ENCODE data around the gene B3GNT7.
"Not testable (repeated sequence)": the region's sequence is repeated elsewhere in the genome, so short reads cannot be mapped to it uniquely, and the experiment has no call there.

B3GNT7 gene

DNA sequence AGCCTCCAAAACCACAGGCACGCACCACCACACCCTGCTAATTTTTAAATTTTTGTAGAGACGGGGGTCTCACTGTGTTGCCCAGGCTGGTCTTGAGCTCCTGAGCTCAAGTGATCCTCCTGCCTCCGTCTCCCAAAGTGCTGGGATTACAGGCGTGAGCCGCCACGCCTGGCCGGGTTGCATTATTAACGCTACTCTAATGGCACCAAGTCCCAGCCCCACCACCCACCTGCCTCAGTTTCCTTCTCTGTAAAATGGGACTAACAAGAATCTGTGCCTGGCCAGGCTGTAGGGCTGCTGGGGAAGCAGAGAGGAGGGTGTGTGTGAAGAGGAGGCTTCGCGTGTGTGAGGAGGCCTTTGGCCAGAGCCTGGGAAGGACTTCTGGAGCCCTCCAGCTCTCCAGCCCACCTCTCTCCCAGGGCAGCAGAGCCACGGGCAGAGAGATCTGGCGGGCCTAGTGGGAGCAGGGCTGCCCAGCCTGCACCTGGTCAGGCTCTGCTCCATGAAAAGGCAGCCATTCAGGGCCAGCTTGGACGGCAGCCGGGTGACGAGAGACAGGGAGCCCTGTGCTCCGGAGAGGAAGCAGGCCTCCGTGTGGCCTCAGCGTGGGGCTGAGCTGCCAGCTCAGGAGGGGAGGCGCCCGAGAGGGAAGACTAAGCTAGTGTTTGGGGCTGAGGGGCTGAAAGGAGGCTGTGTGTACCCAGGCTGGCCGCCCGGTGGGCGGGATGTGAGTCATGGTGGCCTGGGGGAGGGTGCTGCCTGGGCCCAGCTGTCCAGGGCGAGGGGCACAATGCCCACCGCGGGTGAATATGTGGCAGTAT, 7.4 kb upstream of the B3GNT7 start:
- no peak for DNase-seq

DNA sequence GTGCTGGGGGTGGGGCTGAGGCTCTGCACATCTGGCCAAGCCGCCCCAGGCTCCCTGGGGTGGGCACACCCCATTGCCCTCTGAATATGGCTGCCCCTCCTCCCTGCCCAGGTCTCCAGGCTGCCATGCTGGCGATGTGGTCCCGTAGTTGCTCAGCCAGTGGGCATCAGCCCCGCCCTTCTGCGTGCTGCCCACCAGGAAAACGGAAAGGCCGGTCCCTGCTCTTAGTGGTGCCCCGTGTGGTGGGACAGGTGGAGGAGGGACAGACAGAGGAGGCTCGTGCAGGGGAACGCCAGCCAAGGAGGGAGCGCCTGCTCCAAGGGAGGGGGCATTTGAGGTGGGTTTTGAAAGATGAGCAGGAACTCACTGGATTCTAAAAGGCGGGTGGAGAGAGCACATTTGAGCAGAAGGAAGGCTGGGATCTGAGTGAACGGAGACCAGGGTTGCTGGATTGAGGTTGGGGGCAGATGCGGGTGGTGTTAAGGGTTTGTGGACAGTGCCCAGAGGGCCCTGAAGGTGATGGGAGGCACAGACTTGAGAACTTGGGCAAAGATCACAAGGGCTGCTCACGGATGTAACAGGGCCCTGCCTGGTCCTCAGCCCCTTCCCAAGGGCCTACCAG, 6.7 kb upstream of the B3GNT7 start:
- no peak for DNase-seq

DNA sequence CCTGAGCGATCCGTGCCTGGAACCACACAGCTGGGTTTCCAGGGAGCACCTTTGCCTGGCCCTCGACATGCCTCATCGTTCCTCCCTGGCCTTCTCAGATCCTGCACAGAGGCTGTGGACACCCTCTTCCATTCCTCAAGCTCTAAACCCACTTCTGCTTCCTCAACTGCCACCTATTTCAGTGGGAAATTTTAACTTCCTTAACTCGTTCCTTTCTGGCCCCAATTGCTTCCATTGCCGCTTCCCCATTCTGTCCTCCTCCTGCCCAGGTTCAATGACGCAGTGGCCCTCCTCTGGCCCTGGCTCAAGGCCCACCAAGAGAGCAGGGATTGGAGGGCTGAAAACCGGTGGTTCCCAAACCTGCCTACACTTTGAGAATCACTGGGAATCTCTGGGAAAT, 4.8 kb upstream of the B3GNT7 start:
- DNase-seq = no peak

DNA sequence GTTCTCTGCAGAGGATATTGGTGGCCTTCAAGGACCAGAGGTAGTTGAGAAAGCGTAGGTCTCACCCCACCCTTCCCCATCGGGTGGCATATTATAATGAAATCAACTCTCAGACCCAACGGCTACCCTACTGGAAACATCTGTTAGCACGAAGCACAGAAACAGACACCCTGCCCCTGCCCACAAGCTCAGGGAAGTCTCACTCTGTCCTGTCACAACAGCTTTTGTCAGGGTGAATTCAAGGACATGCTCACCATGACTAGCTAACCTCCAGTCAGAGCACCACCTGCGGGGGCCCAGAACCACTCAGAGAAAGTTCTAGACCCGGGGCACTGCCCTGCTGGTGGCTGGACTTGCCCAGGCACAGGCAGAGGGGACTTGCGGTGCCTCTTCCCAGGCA, 3.5 kb upstream of the B3GNT7 start:
- DNase-seq = no peak

DNA sequence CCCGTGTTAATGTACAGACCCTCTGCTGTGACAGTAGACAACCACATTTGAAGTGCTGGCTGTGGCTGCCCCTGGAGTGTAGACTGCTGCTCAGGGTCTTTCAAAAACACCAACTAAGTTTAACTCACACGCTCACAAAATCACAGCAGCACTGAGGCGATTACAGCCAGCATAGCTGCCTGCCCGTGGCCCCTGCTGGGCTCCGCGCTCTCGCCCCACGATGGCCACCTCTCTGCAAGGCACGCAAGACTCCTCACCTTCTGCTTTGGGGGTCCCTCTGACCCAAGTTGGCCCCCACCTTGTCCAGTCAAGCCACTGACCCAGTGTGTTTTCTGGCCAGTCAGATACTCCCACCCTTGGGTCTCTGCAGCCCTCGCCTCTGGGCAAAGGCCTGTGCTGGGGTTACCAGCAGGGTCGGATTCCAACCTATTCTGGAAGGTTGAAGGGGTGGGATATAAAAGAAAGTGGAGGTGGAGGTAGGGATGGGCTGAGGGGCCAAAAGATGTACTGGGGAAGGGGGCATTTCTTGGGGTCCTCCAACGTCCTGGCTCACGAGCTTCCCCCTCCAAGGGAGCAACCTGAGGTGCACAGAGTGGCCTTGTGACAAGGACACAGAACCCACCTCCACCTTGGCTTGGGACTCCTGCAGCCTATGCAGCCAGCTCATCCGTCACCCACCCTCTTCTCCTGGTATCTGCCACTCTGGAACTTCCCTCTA, 2.9 kb upstream of the B3GNT7 start:
- DNase-seq = no peak

DNA sequence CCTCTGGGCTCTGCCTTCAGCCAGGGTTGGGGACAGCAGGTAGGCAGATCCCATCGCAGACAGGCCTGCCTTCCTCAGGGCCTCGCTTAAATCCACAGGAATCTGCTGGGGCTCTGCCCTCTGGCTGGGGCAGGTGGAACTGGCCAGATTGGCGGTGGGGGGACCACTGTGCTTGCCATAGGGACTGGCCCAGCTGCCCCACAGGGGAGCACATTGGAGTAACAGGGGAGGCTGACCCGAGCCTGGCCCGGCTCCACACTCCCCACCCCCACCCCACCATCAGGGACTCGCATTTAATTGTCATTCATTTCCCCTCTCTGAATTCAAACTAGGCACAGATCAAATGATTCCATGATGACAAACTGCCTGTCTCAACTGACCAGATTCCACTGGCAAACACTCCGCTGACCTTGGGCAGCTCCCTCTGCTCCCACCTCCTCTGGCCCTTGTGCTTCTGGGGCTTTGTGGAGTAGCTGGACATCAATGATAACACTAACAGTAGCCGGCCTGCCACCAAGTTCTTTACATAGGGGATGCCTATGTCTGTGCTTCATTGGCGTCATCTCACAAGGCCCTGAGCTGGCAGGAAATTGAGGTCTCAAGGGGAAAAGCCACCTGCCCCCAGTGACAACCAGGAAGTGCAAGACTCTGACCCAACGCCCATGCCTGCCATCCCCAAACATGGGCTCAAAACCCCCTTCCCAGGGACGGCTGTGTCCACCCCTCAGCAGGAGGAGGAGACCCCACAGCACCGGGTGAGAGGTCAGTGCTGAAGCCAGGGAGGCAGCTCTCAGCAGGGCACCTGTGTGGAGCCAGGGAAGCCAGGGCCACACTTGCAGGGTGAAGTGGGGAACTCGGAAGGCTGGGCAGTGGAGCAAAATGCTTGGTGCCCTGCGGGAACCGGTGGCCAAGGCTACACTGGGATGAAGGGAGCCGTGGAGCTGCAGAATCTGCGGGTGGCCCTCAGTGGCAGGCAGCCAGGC, 2.1 kb upstream of the B3GNT7 start:
- DNase-seq = no peak

DNA sequence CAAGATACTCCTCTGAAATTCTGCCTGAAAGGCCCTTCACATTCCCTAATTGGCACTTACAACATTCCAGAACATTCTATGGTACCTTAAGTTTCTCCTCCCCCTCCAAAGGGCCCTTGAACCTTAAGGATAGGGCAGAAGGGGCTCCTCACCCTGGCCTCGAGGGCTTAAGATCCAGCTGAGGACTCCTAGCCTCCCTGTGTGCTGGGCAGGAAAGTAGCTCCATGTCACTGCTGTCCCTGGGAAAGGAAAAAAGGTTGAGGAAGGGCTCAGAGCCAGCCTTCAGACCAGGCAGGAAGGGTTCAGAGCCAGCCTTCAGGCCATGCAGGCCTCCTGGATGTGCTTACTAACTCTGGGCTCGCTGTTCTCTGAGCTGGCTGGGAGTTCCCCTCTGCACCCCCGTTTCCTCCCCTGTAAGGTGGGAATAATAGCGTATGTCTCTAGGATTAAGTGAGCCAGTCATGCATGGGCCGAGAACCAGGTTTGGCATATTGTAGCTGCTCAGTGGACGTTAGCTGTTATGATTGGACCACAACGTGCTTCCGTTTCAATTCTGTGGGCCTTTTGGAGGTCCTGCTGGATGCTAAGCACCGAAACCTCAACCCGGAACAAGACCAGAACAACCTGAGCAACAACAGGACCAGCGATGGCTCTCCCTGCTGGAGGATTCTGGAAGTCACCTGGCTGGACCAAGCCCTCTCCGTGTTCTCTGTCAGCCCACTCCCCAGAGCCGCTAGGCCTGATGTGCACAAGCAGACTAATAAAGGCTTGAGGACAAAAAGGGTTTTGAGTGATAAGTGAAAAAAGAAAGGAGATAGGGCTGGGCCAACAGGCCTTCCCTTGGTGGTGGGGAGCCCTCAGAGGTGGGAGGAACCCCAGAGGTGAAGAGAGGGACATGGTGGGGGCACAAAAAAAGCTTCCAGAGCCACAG, 1.0 kb upstream of the B3GNT7 start:
- no peak for DNase-seq

DNA sequence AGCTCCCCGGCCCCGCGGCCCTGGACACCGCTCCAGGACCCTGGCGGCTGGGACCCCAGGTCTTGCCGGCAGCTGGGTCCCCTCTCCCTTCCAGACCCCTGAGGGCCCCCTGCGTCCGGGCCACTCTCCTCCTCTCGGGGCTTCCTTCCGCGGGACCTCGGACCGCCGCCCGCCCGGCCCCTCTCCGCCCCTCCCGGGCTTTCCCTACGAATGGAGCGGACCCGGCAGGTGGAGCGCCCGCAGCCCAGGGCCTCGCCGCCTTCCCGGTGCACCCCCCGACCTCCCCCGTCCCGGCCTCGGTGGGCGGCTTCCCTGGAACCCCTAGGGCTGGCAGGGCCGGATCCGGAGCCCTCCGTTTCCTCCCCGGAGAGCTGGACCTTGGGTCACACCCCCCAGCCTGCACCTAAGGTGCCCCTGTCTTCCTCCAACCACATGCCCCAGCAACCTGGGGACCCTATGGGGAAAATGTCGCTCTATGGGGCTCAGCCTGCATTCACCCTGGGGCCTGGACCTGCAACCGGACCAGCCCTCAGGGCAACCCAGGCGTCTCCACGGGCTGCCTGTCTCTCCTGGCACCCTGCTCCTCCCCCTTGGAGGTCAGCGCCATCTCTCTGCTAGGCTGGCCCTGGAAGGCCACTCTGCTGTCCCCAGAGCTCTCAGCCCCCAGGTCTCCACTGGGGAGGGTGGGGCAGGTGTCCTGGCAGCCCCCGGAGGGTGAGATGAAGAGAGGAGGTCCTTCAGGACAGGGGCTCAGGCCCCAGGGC, 730 bp downstream of the B3GNT7 start:
- DNase-seq = no peak

DNA sequence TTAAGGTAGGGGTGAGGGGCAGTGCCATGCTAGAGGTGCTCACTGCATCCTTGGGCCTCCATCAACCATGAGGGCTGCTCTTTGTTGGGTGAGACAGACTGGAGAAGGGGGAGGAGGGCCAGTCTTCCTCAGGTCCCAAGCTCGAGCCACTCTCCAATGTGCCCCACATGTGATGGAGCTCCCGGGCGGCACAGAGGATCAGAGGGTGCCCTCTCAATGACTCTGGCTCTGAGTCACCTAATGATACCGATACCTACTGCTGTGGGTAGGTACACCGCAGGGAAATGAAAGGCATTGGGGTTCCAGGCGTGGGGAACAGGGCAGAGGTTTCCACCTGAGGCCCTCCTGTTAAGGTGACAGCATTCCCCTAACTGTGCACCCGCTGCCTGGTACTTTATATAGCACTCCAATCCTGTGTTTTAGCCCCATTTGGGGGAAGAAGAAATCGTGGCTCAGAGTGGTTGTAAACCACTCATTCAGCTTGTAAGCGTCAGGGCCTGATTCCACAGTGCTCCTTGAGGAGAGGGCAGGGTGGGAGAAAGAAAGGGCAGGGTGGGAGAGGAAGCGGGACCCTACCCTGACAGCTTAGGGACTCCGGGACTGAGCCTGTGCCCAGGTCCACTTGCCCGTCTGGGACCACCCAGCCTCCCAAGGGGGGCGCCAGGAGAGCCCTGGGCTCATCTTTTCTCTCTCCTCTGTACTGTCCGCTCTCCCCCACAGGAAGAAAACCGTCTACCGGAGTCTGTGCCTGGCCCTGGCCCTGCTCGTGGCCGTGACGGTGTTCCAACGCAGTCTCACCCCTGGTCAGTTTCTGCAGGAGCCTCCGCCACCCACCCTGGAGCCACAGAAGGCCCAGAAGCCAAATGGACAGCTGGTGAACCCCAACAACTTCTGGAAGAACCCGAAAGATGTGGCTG, 1.8 kb downstream of the B3GNT7 start:
- DNase-seq = no peak

DNA sequence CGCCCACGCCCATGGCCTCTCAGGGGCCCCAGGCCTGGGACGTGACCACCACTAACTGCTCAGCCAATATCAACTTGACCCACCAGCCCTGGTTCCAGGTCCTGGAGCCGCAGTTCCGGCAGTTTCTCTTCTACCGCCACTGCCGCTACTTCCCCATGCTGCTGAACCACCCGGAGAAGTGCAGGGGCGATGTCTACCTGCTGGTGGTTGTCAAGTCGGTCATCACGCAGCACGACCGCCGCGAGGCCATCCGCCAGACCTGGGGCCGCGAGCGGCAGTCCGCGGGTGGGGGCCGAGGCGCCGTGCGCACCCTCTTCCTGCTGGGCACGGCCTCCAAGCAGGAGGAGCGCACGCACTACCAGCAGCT, 2.4 kb downstream of the B3GNT7 start:
- no peak for DNase-seq

DNA sequence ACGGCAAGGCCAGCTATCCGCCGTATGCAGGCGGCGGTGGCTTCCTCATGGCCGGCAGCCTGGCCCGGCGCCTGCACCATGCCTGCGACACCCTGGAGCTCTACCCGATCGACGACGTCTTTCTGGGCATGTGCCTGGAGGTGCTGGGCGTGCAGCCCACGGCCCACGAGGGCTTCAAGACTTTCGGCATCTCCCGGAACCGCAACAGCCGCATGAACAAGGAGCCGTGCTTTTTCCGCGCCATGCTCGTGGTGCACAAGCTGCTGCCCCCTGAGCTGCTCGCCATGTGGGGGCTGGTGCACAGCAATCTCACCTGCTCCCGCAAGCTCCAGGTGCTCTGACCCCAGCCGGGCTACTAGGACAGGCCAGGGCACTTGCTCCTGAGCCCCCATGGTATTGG, 3.1 kb downstream of the B3GNT7 start:
- DNase-seq = no peak

DNA sequence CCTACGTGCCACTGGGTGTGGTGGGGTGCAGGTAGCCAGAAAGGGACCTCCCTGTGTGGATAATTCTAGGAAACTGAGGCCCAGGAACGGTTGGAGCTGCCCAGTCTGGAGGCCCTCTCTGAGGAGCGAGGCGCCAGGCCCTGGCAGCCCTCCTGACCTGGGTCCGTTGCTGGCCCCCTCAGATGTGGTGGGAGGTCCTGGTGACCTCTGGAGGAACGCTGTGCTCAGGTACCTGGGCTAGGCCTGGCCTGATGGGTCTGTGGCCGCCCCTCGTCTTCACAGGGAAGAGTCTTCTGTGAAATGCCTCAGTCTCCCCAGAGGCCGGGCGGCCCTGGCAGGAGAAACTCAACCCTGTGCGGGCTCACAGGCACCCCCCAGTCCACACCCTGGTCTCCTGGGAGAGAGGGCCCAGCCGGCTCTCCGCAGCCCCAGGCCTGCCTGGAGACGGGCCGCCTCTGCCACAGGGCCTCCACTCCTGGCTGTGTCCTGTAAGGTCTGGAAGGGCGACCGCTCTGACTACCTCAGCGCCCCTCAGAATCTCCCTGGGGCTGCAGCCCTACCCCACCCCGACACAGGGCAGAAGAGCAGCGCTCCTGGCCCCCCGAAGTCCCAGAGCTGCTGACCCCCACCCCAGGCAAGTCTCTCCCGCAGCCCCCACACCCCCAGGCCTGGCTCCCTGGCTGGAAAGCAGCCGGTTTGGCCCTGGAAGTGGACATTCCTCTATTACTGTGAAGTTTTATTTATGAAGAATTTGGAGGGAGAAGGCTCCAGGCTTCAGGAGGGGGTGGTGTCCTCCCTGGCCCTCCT, 3.7 kb downstream of the B3GNT7 start:
- no peak for DNase-seq

DNA sequence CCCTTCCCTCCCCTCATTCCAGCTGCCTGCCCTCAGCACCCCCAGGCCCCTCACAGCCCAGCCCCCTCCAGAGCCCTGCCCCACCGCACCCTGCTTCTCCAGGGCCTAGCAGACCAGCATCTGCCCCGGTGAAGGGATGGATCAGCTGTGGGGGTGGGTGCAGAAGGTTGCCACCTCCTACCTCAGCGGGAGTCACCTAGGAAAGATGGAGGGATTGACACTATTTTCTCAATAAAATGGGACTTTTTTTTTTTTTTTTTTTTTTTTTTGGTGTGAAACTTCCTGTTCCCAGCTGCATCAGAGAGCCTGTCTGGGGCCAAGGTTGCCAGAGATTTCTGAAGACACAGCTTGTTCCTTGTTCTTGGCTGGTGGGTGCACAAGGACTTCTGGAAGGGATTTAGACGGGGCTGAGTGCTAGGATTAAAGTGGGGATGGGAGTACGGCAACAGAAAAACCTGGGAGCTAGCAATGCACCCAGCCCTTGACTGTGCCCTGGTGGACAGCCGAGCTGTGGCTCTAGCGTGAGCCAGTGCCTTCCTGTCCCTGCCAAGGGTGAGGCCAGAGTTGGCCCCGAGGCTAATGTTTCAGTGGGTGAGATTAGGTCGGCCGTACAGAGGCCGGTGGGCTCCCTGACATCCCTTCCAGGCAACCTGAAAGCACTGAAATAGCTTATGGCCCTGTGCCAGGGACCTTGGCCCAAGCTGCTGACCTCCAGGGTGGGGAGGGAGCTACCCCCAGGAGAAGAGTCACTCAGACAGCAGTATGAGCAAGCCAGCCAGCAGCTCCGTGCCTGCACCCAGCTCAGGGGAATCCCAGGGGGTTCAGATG, 4.6 kb downstream of the B3GNT7 start:
- DNase-seq = no peak

DNA sequence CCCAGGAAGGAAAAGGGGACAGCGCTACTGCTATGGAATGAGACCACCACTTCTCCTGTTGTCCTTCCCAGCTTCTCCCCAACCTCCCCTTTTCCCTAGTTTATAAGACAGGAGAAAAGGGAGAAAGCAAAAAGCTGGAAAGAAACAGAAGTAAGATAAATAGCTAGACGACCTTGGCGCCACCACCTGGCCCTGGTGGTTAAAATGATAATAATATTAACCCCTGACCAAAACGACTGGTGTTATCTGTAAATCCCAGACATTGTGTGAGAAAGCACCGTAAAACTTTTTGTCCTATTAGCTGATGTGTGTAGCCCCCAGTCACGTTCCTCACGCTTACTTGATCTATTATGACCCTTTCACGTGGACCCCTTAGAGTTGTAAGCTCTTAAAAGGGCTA, 5.2 kb downstream of the B3GNT7 start:
- not testable (repeated sequence) for DNase-seq

DNA sequence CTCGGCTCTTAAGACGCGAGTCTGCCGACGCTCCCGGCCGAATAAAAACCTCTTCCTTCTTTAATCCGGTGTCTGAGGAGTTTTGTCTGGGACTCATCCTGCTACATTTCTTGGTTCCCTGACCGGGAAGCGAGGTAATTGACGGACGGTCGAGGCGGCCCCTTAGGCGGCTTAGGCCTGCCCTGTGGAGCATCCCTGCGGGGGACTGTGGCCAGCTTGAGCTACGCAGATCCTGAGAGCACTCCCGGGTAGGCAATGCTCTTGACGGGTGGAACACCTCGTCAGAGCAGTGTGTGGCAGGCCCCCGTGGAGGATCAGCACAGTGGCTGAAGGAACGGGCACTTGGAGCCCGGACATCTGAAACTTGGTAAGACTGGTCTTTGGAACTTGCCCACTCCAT, 5.6 kb downstream of the B3GNT7 start:
- not testable (repeated sequence) for DNase-seq

DNA sequence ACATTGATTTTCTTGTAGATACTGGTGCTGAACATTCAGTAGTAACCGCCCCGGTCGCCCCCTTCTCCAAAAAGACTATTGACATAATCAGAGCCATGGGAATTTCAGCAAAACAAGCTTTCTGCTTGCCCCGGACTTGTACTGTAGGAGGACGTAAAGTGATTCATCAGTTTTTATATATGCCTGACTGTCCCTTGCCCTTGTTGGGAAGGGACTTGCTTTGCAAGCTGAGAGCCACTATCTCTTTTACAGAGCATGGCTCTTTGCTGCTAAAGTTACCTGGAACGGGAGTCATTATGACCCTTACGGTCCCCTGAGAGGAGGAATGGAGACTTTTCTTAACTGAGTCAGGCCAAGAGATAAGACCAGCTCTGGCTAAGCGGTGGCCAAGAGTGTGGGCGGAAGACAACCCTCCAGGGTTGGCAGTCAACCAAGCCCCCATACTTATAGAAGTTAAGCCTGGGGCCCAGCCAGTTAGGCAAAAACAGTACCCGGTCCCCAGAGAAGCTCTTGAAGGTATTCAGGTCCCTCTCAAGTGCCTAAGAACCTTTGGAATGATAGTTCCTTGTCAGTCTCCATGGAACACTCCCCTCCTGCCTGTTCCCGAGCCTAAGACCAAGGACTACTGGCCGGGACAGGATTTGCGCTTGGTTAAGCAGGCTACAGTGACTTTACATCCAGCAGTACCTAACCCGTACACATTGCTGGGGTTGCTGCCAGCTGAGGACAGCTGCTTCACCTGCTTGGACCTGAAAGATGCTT, 8.1 kb downstream of the B3GNT7 start:
- DNase-seq = not testable (repeated sequence)

DNA sequence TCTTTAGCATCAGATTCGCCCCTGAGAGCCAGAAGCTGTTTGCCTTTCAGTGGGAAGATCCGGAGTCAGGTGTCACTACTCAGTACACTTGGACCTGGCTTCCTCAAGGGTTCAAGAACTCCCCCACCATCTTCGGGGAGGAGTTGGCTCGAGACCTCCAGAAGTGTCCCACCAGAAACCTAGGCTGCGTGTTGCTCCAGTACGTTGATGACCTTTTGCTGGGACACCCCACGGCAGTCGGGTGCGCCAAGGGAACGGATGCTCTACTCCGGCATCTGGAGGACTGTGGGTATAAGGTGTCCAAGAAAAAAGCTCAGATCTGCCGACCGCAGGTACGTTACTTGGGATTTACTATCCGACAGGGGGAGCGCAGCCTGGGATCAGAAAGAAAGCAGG, 8.7 kb downstream of the B3GNT7 start:
- DNase-seq = not testable (repeated sequence)

All from COR-L47 (cell line).